Smooth muscle cell of trachea (primary cell): ENCODE measurements around the gene WRAP73. TPM values are rescaled to one million over a fixed set of nuclear protein-coding genes. Genes with fewer than 3 reads are reported as not detected.

Source experiments
- total RNA-seq: library from RNA; depleted of rRNA; stranded (reverse); fragments of >200 nt; gene quantifications from 2 replicates; pipeline ENCODE4 v1.2.1, GENCODE V29; 2014

Gene WRAP73, protein sequence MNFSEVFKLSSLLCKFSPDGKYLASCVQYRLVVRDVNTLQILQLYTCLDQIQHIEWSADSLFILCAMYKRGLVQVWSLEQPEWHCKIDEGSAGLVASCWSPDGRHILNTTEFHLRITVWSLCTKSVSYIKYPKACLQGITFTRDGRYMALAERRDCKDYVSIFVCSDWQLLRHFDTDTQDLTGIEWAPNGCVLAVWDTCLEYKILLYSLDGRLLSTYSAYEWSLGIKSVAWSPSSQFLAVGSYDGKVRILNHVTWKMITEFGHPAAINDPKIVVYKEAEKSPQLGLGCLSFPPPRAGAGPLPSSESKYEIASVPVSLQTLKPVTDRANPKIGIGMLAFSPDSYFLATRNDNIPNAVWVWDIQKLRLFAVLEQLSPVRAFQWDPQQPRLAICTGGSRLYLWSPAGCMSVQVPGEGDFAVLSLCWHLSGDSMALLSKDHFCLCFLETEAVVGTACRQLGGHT
- 15.2 and 16.3 TPM in 2 replicates for total RNA-seq

DNA sequence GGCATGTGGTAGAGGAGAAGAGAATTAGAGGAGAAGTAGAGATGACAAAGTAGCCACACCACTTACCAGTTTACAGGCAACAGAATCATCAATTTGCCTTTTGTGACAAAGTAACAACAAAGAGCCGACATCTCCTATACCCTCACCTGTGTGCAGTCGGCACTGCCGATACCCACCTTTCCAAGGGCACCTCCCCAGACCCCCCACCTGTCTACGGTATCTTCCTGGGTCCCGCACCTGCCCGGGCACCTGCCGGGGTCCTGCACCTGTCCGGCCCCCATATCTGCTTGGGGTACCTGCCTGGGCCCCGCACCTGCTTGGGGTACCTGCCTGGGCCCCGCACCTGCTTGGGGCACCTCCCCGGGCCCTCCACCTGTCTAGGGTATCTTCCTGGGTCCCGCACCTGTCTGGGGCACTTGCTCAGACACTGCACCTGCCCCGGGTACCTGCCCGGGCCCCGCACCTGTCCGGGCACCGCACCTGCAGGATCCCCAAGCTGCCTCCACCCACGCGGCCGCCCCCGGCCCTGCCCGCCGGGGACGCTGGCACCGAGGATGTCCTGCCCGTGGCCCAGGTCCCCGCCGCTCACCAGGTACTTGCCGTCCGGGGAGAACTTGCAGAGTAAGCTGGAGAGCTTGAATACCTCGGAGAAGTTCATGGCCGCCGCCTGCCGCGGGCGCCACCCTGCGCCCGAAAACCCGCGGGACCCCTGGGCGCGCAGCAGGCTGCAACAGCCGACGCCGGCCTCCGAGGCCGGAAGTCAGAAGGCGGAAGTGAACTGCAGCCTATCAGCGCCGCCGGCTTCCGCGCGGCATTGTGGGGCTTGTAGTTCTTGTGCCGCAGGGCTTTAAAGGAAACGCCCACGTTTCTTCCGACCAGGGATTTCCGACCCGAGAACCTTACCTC, at the start of gene WRAP73:
Gene WRAP73 (minus strand): TSS at position 762 of the 906 bp plus-strand sequence. CDS start 104 bp downstream, at position 658.

DNA sequence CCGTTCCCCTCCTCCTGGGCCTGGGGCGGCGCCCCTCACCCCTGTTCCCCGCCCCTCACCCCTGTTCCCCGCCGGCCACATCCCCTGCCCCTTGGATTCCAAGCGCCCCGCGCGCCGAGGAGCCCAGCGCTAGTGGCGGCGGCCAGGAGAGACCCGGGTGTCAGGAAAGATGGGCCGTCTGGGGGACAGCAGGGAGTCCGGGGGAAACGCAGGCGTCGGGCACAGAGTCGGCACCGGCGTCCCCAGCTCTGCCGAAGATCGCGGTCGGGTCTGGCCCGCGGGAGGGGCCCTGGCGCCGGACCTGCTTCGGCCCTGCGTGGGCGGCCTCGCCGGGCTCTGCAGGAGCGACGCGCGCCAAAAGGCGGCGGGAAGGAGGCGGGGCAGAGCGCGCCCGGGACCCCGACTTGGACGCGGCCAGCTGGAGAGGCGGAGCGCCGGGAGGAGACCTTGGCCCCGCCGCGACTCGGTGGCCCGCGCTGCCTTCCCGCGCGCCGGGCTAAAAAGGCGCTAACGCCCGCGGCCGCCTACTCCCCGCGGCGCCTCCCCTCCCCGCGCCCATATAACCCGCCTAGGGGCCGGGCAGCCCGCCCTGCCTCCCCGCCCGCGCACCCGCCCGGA, 2.1 kb upstream of the WRAP73 start, which contains the start of gene TP73:
Gene TP73 (plus strand): TSS at position 587 of the 618 bp plus-strand sequence. CDS start 29,850 bp downstream, outside the sequence.

DNA sequence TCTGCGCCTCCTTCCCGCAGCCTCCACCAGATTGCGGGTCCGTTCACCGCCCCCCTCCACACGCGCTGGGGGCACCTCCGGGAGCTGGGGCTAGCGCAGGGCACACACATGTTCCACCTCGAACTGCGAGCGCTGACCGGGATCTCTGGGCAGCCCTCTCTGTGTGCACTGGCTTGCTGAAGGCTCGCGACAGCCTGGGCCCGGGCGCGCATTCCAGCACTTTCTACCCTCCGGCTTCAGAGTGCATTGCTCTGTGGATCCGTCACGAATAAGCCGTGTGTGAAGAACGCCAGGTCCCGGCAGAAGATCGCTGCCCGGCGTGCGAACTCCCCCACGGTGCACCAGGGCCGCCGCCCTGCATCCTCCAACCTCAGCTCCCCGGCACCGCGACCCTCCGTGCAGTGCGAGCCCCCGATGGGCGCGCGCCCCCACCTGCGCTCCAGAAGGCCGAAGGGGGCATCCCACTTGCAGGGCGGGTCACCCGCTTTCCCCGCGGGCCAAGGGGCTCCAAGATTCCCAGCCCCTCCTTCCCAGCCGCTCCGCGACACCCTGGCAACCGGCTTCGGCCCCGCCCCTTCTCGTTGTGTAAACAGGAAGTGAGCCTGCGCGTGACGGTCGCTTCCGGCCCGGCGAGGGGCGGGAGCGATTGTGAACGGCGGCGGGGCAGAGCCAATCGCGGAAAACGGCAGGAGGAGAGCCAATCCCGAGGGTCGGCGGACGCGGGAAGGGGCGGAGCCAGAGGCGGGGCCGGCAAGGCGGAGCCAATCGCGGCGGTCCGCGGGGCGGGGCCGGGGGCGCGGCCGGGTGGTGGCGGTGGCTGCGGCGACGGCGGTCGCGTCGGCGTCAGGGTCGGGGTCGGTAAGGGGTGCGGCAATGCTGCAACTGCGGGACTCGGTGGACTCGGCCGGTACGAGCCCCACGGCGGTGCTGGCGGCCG, 25.4 kb downstream of the WRAP73 start, which contains the start of gene TPRG1L:
Gene TPRG1L (plus strand): TSS at position 816 of the 937 bp plus-strand sequence. CDS start 58 bp downstream, at position 874.

DNA sequence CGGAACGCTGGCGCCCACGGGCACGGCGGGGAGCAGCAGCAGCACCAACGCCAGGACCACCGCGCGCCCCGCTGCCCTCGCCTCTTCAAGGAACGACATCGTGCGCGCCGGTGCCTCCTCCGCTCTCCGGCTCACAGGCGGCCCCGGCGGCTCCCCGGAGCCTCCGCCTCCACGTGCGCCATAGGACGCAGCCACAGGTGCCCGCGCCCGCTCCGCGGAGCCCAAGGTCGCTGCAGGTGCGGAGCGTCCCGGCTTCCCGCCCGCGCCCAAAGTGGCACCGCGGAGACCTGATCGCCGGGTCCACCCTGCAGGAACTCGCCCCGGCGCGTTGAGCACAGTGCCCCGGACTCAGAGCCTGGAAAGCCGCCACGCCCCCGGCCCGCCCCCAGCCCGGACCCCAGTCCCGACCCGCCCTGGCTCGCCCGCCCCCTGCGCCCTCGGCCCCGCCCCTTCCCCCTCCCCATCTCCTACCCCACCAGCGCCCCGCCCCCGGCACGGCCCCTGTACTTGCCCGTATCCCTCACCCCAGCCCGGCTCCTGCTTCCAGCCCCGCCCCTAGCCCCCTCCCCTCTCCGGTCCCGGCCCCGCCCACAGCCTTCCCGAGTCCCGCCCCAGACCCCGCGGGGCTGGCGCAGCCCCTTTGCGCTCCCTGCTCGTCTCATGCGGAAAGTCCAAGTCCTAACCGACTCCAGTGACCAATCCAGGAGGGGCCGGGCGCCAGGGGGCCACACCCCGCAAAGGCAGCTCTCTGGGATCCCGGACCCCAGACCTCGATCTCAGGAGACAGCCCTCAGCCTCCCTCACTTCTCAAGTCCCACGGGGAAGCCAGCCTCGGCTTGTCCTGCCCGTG, 38.5 kb downstream of the WRAP73 start, which contains the start of gene MEGF6:
Gene MEGF6 (minus strand): TSS at position 339 of the 850 bp plus-strand sequence. CDS start 240 bp downstream, at position 99.

Other genes starting within 250 kb of the WRAP73 start
- not detected in 2 replicates for gene ARHGEF16, start 195.4 kb downstream of the WRAP73 start, total RNA-seq
- 1.2 and 5.3 TPM in 2 replicates for gene MEGF6, start 38.6 kb downstream of the WRAP73 start, total RNA-seq
- gene TPRG1L, start 25.1 kb downstream of the WRAP73 start, total RNA-seq = 20.7 and 35.1 TPM in 2 replicates
- under 0.01 TPM in 1 of 2 replicates, not detected in the other for gene TP73, start 2.4 kb upstream of the WRAP73 start, total RNA-seq
- gene CCDC27, start 102.3 kb upstream of the WRAP73 start, total RNA-seq = not detected in 2 replicates
- gene SMIM1, start 122.6 kb upstream of the WRAP73 start, total RNA-seq = 2.8 and 8.1 TPM in 2 replicates
- gene LRRC47, start 146.4 kb upstream of the WRAP73 start, total RNA-seq = 34.2 and 46.3 TPM in 2 replicates
- 23.1 and 33.9 TPM in 2 replicates for gene CEP104, start 207.1 kb upstream of the WRAP73 start, total RNA-seq
- 10.1 and 13.5 TPM in 2 replicates for gene DFFB, start 207.4 kb upstream of the WRAP73 start, total RNA-seq